ENCODE results near the gene SPA17. TPM values are rescaled to one million over a fixed set of nuclear protein-coding genes. Genes with fewer than 3 reads are reported as not detected.
A peak's percentile ranks its signal among the peaks of the same experiment; 100 is the strongest.

SPA17 gene
- polyA plus RNA-seq, 3 donors, result 0.75 to 6.7 (median 4.2) TPM

DNA sequence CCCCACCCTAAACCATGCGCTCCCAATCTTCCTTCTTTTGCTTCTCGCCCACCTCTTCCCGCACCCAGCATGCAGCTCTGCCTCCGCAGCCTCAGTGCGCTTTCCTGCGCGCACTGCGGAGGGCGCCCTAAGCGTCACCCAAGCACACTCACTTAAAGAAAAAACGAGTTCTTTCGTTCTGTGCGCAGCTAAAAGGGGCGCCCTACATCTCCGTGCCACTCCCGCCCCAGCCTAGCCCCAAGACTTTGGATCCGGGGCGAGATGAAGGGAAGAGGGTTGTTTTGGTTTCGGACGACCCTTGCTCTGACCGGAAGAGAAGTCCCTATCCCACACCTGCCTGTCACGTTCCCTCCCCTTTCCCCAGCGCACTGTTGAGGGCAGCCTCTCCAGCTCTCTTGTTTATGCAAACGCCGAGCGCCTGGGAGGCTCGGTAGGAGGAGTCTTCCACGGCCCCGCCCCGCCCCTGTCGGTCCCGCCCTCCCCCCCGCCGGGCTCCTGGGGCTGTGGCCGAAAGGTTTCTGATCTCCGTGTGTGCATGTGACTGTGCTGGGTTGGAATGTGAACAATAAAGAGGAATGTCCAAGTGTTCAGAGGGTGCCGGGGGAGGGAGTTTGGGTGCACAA, 73.0 kb downstream of the SPA17 start:
- Histone ChIP-seq H3K27ac (ENCODE audit: low read depth in 1 of 2, low read length in 2 of 2) (peak overlapping the region; percentile 55 to 80), H2AFZ (ENCODE audit: insufficient read depth, low read depth, low read length, poor library complexity, severe bottlenecking) (peak overlapping the region; percentile 91), H3K36me3 (replicated peaks in 1 of 2; ENCODE audit: control insufficient read depth in 1 of 2, insufficient read depth in 2 of 2, low read length in 2 of 2) (peaks cover 13 to 21% of the 10 kb centered on the region in 2 donors), H3K9me3 (replicated peaks in 1 of 2; ENCODE audit: control insufficient read depth in 1 of 2, insufficient read depth in 1 of 2, low read length in 2 of 2) (no peaks in the 10 kb centered on the region), H3K4me1 (ENCODE audit: control insufficient read depth in 1 of 2, insufficient read depth in 2 of 2, low read length in 2 of 2) (peaks cover 60 to 75% of the 10 kb centered on the region in 2 donors), H3K4me2 (replicated peaks; ENCODE audit: extremely low read depth, low read length, poor library complexity, severe bottlenecking) (peak overlapping the region; percentile 95), H4K20me1 (ENCODE audit: insufficient read depth, low read length) (peaks cover 45% of the 10 kb centered on the region), H3K9ac (ENCODE audit: insufficient read depth, low read length, poor library complexity, severe bottlenecking) (peak overlapping the region; percentile 52), H3K27me3 (ENCODE audit: control insufficient read depth in 2 of 2, insufficient read depth in 2 of 2, low read length in 2 of 2) (no peaks in the 10 kb centered on the region), H3K4me3 (replicated peaks in 1 of 3; ENCODE audit: low read depth in 2 of 3, low read length in 3 of 3) (peak overlapping the region; percentile 41 to 91 (median 65)), H3K79me2 (ENCODE audit: insufficient read depth, low read length) (peaks cover 31% of the 10 kb centered on the region)
- intact Hi-C loops (cut with micrococcal nuclease), result no loop called here
- Mint-ChIP-seq H3K9me3 (peaks cover 0 to 3% (median 0%) of the 10 kb centered on the region in 7 donors), H3K4me1 (peaks cover 66% of the 10 kb centered on the region), H3K4me3 (peak overlapping the region; percentile 98 to 99), H3K27ac (peak overlapping the region; percentile 79 to 93 (median 89)), H3K27me3 (ENCODE audit: low read depth in 3 of 3) (peaks cover 9 to 14% (median 10%) of the 10 kb centered on the region in 3 donors), H3K36me3 (peaks cover 17 to 25% of the 10 kb centered on the region in 2 donors)
- DNase-seq, result peak; percentile 47 to 53 (median 49)
- 2% methylated on average over 19 of the region's 37 CpGs for WGBS (ENCODE audit: insufficient coverage)
- TF ChIP-seq, protein P1, sequence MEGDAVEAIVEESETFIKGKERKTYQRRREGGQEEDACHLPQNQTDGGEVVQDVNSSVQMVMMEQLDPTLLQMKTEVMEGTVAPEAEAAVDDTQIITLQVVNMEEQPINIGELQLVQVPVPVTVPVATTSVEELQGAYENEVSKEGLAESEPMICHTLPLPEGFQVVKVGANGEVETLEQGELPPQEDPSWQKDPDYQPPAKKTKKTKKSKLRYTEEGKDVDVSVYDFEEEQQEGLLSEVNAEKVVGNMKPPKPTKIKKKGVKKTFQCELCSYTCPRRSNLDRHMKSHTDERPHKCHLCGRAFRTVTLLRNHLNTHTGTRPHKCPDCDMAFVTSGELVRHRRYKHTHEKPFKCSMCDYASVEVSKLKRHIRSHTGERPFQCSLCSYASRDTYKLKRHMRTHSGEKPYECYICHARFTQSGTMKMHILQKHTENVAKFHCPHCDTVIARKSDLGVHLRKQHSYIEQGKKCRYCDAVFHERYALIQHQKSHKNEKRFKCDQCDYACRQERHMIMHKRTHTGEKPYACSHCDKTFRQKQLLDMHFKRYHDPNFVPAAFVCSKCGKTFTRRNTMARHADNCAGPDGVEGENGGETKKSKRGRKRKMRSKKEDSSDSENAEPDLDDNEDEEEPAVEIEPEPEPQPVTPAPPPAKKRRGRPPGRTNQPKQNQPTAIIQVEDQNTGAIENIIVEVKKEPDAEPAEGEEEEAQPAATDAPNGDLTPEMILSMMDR (IDR thresholded peaks at IDR 0.05), result peak; percentile 57

Small RNAs within 50 kb of the gene (small RNA-seq; reads per million reads assigned to genes)
- gene RNA5SP352 (ENCODE audit: insufficient read length, low read depth), result not detected

Other genes starting within 250 kb of the SPA17 start
- not detected for gene OR8B4, start 249.0 kb upstream of the SPA17 start, polyA plus RNA-seq
- gene OR8B8, start 228.2 kb upstream of the SPA17 start, polyA plus RNA-seq, result not detected
- gene OR8B12, start 130.2 kb upstream of the SPA17 start, polyA plus RNA-seq, result not detected
- gene OR8A1, start 103.9 kb upstream of the SPA17 start, polyA plus RNA-seq, result not detected
- not detected for gene PANX3, start 62.5 kb upstream of the SPA17 start, polyA plus RNA-seq
- gene TBRG1, start 51.0 kb upstream of the SPA17 start, polyA plus RNA-seq, result 10 to 100 TPM; 39.7 to 84.7 (median 43.5) TPM
- gene SIAE, start 165 bp upstream of the SPA17 start, polyA plus RNA-seq, result 1 to 10 TPM; 6.7 to 8.9 (median 7.8) TPM
- gene NRGN, start 66.0 kb downstream of the SPA17 start, polyA plus RNA-seq, result 100 to 1,000 TPM in 1 of 3 donors, 10 to 100 TPM in 2; 17.2 to 125 (median 19.2) TPM
- not detected for gene VSIG2, start 78.4 kb downstream of the SPA17 start, polyA plus RNA-seq
- gene ESAM, start 88.4 kb downstream of the SPA17 start, polyA plus RNA-seq, result under 1 TPM; 0.18 to 0.74 (median 0.49) TPM
- gene MSANTD2, start 126.5 kb downstream of the SPA17 start, polyA plus RNA-seq, result 1 to 10 TPM; 1.2 to 5.8 (median 1.8) TPM
- 10 to 100 TPM in 1 of 3 donors, under 1 TPM in 2; 0.39 to 11.6 (median 0.81) TPM for gene ROBO3, start 191.5 kb downstream of the SPA17 start, polyA plus RNA-seq
- gene ROBO4, start 224.0 kb downstream of the SPA17 start, polyA plus RNA-seq, result under 1 TPM in 2 of 3 donors, not detected in 1; 0.19 to 0.20 TPM
- gene HEPN1, start 245.3 kb downstream of the SPA17 start, polyA plus RNA-seq, result not detected

All from CD14-positive monocyte (primary cell).